Measurements from ENCODE around the gene ZBTB16. TPM values are rescaled to one million over a fixed set of nuclear protein-coding genes. Genes with fewer than 3 reads are reported as not detected.
A peak's percentile ranks its signal among the peaks of the same experiment; 100 is the strongest.

The ZBTB16 gene
- total and polyA plus RNA-seq, 2 donors (not counting 3 experiments of a cell fraction or from before 2014, with no cell fraction given): 9.8 to 20.3 TPM

GRCh38 chr11:114285599-114285998 is 226.1 kb downstream of the ZBTB16 start:
- CTCF ChIA-PET: no interaction called here
- no peaks in the 10 kb centered on the region for H3K27me3 ChIP-seq (ENCODE audit: control insufficient read depth in 2 of 2, insufficient read depth in 2 of 2, low read length in 2 of 2)
- H3K4me1 ChIP-seq (ENCODE audit: control insufficient read depth, extremely low read depth, insufficient read depth, low read length): peaks cover 40% of the 10 kb centered on the region
- FAIRE-seq (peak; percentile 57), DNase-seq (ENCODE audit: low read depth, low spot score) (no peak)
- H3K4me3 ChIP-seq (replicated peaks in 1 of 3; ENCODE audit: insufficient read depth in 1 of 3, low read depth in 1 of 3, low read length in 3 of 3): no peak overlapping the region
- H3K36me3 ChIP-seq (ENCODE audit: control insufficient read depth in 2 of 2, extremely low read depth in 1 of 2, insufficient read depth in 2 of 2, low read length in 2 of 2): no peaks in the 10 kb centered on the region
- H3K9me3 ChIP-seq (replicated peaks; ENCODE audit: control insufficient read depth, insufficient read depth, low read length): no peaks in the 10 kb centered on the region
- no peak overlapping the region for H3K9ac ChIP-seq (replicated peaks; ENCODE audit: extremely low read depth, insufficient read depth, low read length)
- H3K4me2 ChIP-seq (ENCODE audit: insufficient read depth, low read length): no peak overlapping the region
- POLR2A ChIA-PET: no interaction called here
- H3K79me2 ChIP-seq (ENCODE audit: control insufficient read depth, insufficient read depth, low read length): no peaks in the 10 kb centered on the region
- peak; percentile 58 for TF ChIP-seq FOS (IDR thresholded peaks at IDR 0.05; ENCODE audit: borderline replicate concordance, insufficient read depth, low read length)
- TF ChIP-seq POLR2A (IDR thresholded peaks at IDR 0.05; ENCODE audit: low read depth, low read length): no peak
- no peak for TF ChIP-seq EZH2 (IDR thresholded peaks at IDR 0.05; ENCODE audit: borderline replicate concordance, low read depth, low read length, severe bottlenecking)
- no peak for TF ChIP-seq POLR2AphosphoS5 (IDR thresholded peaks at IDR 0.05; ENCODE audit: insufficient read depth, low read depth, low read length)
- TF ChIP-seq, protein P1, sequence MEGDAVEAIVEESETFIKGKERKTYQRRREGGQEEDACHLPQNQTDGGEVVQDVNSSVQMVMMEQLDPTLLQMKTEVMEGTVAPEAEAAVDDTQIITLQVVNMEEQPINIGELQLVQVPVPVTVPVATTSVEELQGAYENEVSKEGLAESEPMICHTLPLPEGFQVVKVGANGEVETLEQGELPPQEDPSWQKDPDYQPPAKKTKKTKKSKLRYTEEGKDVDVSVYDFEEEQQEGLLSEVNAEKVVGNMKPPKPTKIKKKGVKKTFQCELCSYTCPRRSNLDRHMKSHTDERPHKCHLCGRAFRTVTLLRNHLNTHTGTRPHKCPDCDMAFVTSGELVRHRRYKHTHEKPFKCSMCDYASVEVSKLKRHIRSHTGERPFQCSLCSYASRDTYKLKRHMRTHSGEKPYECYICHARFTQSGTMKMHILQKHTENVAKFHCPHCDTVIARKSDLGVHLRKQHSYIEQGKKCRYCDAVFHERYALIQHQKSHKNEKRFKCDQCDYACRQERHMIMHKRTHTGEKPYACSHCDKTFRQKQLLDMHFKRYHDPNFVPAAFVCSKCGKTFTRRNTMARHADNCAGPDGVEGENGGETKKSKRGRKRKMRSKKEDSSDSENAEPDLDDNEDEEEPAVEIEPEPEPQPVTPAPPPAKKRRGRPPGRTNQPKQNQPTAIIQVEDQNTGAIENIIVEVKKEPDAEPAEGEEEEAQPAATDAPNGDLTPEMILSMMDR (IDR thresholded peaks at IDR 0.05; ENCODE audit: extremely low read depth in 1 of 2, insufficient read depth in 1 of 2, low read depth in 1 of 2, low read length in 2 of 2): no peak
- no peak for TF ChIP-seq MYC (IDR thresholded peaks at IDR 0.05; ENCODE audit: low read depth, low read length)
- TF ChIP-seq, protein P2, sequence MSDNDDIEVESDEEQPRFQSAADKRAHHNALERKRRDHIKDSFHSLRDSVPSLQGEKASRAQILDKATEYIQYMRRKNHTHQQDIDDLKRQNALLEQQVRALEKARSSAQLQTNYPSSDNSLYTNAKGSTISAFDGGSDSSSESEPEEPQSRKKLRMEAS (IDR thresholded peaks at IDR 0.05; ENCODE audit: insufficient read depth, insufficient read length): no peak
- peak; percentile 29 for TF ChIP-seq JUN (IDR thresholded peaks at IDR 0.05; ENCODE audit: borderline replicate concordance, insufficient read depth, insufficient read length, low read depth)
- no peak for TF ChIP-seq GATA2 (IDR thresholded peaks at IDR 0.05; ENCODE audit: insufficient read depth, insufficient read length, low read depth, low read length)
- no peak overlapping the region for H3K27ac ChIP-seq (ENCODE audit: insufficient read depth, low read depth, low read length)
- no peak overlapping the region for H2AFZ ChIP-seq (ENCODE audit: low read depth, low read length)
- intact Hi-C loops (cut with micrococcal nuclease) (loop anchor here (10.0 kb wide), 2 partner anchors 279 to 1219 kb away; partner anchors contain the start of gene CADM1), dilution Hi-C loops (cut with MboI; ENCODE audit: extremely low pct_ligation_motif_present, low sequenced_read_pairs) (no loop called here)
- H3K9me1 ChIP-seq (replicated peaks; ENCODE audit: control insufficient read depth, extremely low read depth, insufficient read depth, low read length): no peaks in the 10 kb centered on the region
- no TSS peak for BruUV-seq (replicated peaks)
- H4K20me1 ChIP-seq (replicated peaks; ENCODE audit: control insufficient read depth, extremely low read depth, insufficient read depth, low read length): no peaks in the 10 kb centered on the region

All from endothelial cell of umbilical vein (primary cell).